Gastrocnemius medialis (tissue), 4 donors: ENCODE data around the gene TP53I13. TPM values are rescaled to one million over a fixed set of nuclear protein-coding genes. Genes with fewer than 3 reads are reported as not detected.

Source experiments
- ATAC-seq, 2 donors: fragments of 150-250 bp; one replicate each; pipeline ENCODE4 v1.9.1; 2016
- DNase-seq, 2 donors: peaks; one replicate each; pipeline ENCODE4 v3.0.0-alpha.2; 2019
- H3K27ac ChIP-seq, 4 donors: fragments of 200-600 bp; sonication (generic); 1 replicate in 1 of 4; 2 replicates in 3 of 4; pipeline ENCODE4 v1.5.1; 2016 to 2018; ENCODE audit warnings: mild to moderate bottlenecking in 2 of 4, moderate library complexity in 1 of 4
- H3K27me3 ChIP-seq, 3 donors: fragments of 200-600 bp; sonication (generic) in 2 of 3; 1 replicate in 1 of 3; 2 replicates in 2 of 3; pipeline versions ENCODE4 v1.5.1 to v1.6.0; 2016 to 2019; ENCODE audit warnings: mild to moderate bottlenecking in 1 of 3, moderate library complexity in 1 of 3
- H3K36me3 ChIP-seq, 2 donors: fragments of 200-600 bp; sonication (generic) in 1 of 2; one replicate each; pipeline ENCODE4 v1.5.1; 2017 to 2018
- H3K4me1 ChIP-seq, 2 donors: fragments of 200-600 bp; sonication (generic) in 1 of 2; one replicate each; pipeline ENCODE4 v1.5.1; 2016 to 2017; ENCODE audit warnings: mild to moderate bottlenecking in 2 of 2
- H3K4me3 ChIP-seq, 4 donors: fragments of 200-600 bp; sonication (generic) in 3 of 4; 1 replicate in 1 of 4; 2 replicates in 3 of 4; pipeline ENCODE4 v1.5.1; 2016 to 2019; ENCODE audit warnings: mild to moderate bottlenecking in 2 of 4
- H3K9me3 ChIP-seq, 3 donors: fragments of 200-600 bp; sonication (generic) in 2 of 3; 1 replicate in 1 of 3; 2 replicates in 2 of 3; pipeline ENCODE4 v1.5.1; 2016 to 2019
- POLR2A ChIP-seq, 2 donors: fragments of 450-650 bp; IDR thresholded peaks; one replicate each; pipeline ENCODE4 v1.6.1; 2017; ENCODE audit warnings: antibody characterized with exemption in 2 of 2, mild to moderate bottlenecking in 2 of 2, moderate library complexity in 2 of 2
- in situ Hi-C, 4 donors: fragments of 200-750 bp; cut with MboI; loops; one replicate each; pipeline versions ENCODE4 v1.15.0 to v1.8.0; 2017; ENCODE audit warnings: low sequenced_read_pairs in 4 of 4
- intact Hi-C: fragments of 100-400 bp; cut with DNase I; formaldehyde crosslinking; loops from one replicate; pipeline ENCODE4 v1.15.1; 2023; ENCODE audit warnings: low total_unique reads
- total RNA-seq, 4 donors: library from RNA; depleted of rRNA; stranded (reverse); fragments of >200 nt; gene quantifications; one replicate each; pipeline versions ENCODE4 v1.1.0 to v1.2.3, GENCODE V29; 2016
- TF ChIP-seq, protein P1 (sequence below), 5 experiments: fragments of 450-650 bp in 3 of 5; fragments of 200-600 bp in 2 of 5; sonication (generic) in 2 of 5; IDR thresholded peaks in 4 of 5; conservative IDR thresholded peaks in 1 of 5; 1 replicate in 4 of 5; 2 replicates in 1 of 5; pipeline ENCODE4 v1.5.1; 2016 to 2019; ENCODE audit warnings: antibody characterized with exemption in 5 of 5, mild to moderate bottlenecking in 3 of 5, moderate library complexity in 3 of 5

TP53I13 gene
- total RNA-seq, 4 donors from 2014 or later, result 31.0 to 50.2 (median 32.1) TPM

DNA sequence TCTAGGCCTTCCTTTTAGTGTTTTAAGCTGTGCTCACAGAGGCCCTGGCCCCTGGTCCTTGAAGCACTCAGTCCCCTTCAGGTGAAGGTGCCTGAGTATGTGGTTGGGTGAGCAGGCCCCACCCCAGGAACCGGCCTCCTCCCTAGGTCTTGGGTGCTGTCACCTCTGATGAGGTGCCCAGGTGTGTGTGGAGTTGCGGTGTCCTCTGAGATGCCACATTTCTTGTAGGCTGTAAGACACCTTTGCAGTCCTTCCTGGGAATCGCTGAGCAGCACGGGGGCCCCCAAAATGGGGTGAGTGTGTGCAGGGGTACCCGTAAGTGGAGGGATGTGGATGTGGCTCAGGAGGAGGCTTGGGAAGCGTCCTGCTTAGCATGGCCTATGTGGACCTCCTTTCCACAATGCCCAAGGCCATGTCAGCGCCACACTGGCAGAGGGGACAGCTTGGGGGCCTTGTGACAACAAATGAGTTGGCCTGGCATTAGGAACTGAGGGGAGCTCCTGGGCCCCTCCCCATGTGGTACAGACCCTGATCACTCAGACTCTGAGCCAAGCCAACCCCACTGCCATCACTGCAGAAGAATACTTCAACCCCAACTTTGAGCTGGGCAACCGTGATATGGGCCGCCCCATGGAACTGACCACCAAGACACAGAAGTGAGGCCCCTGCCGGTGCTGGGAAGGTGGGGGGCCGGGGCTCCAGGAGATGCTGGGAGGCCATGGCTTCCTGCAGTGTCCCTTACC, 43.0 kb downstream of the TP53I13 start:
- DNase-seq (no peak), ATAC-seq (no peak)
- in situ Hi-C loops (loop anchor here in 3 of 4 donors (25.0 kb wide), 2 partner anchors 301 to 326 kb away; partner anchors contain the start of genes EFCAB5 (in 2 of the 3) and SSH2 (in 2 of the 3)), intact Hi-C loops (loop anchor here (2.0 kb wide), 1 partner anchor 21 kb away; no protein-coding TSS in a partner anchor)
- Histone ChIP-seq H3K9me3 (no peaks in the 10 kb centered on the region), H3K4me3 (no peak overlapping the region), H3K4me1 (peaks cover 29 to 37% of the 10 kb centered on the region in 2 donors), H3K36me3 (peaks cover 0 to 4% of the 10 kb centered on the region in 2 donors), H3K27ac (no peak overlapping the region), H3K27me3 (no peaks in the 10 kb centered on the region)
- no peak for TF ChIP-seq POLR2A (IDR thresholded peaks at IDR 0.05)
- TF ChIP-seq, protein P1, sequence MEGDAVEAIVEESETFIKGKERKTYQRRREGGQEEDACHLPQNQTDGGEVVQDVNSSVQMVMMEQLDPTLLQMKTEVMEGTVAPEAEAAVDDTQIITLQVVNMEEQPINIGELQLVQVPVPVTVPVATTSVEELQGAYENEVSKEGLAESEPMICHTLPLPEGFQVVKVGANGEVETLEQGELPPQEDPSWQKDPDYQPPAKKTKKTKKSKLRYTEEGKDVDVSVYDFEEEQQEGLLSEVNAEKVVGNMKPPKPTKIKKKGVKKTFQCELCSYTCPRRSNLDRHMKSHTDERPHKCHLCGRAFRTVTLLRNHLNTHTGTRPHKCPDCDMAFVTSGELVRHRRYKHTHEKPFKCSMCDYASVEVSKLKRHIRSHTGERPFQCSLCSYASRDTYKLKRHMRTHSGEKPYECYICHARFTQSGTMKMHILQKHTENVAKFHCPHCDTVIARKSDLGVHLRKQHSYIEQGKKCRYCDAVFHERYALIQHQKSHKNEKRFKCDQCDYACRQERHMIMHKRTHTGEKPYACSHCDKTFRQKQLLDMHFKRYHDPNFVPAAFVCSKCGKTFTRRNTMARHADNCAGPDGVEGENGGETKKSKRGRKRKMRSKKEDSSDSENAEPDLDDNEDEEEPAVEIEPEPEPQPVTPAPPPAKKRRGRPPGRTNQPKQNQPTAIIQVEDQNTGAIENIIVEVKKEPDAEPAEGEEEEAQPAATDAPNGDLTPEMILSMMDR (IDR thresholded peaks at IDR 0.05 in 4 of 5, conservative IDR thresholded peaks at IDR 0.05 in 1 of 5), result no peak

DNA sequence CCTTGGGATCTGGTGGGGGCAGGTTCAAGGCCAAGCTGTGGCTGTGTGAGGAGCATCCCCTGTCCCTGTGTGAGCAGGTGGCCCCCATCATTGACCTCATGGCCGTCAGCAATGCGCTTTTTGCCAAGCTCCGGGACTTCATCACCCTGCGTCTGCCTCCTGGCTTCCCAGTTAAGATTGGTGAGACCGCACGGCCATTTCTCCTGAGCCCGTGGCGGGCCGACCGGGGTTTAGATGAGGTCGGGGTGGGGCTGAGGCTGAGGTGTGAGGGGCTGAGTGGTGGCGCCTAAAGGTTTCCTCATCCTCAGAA, 43.5 kb downstream of the TP53I13 start:
- peaks cover 0 to 4% of the 10 kb centered on the region in 2 donors for H3K36me3 ChIP-seq
- H3K4me1 ChIP-seq, result peaks cover 34 to 42% of the 10 kb centered on the region in 2 donors
- H3K9me3 ChIP-seq, result no peaks in the 10 kb centered on the region
- intact Hi-C loops (loop anchor here (2.0 kb wide), 1 partner anchor 21 kb away; no protein-coding TSS in a partner anchor), in situ Hi-C loops (loop anchor here in 3 of 4 donors (25.0 kb wide), 2 partner anchors 300 to 325 kb away; partner anchors contain the start of genes EFCAB5 (in 2 of the 3) and SSH2 (in 2 of the 3))
- DNase-seq (no peak), ATAC-seq (no peak)
- TF ChIP-seq, protein P1 (IDR thresholded peaks at IDR 0.05 in 4 of 5, conservative IDR thresholded peaks at IDR 0.05 in 1 of 5), result no peak
- no peak for TF ChIP-seq POLR2A (IDR thresholded peaks at IDR 0.05)
- H3K27ac ChIP-seq, result no peak overlapping the region
- no peaks in the 10 kb centered on the region for H3K27me3 ChIP-seq
- no peak overlapping the region for H3K4me3 ChIP-seq

DNA sequence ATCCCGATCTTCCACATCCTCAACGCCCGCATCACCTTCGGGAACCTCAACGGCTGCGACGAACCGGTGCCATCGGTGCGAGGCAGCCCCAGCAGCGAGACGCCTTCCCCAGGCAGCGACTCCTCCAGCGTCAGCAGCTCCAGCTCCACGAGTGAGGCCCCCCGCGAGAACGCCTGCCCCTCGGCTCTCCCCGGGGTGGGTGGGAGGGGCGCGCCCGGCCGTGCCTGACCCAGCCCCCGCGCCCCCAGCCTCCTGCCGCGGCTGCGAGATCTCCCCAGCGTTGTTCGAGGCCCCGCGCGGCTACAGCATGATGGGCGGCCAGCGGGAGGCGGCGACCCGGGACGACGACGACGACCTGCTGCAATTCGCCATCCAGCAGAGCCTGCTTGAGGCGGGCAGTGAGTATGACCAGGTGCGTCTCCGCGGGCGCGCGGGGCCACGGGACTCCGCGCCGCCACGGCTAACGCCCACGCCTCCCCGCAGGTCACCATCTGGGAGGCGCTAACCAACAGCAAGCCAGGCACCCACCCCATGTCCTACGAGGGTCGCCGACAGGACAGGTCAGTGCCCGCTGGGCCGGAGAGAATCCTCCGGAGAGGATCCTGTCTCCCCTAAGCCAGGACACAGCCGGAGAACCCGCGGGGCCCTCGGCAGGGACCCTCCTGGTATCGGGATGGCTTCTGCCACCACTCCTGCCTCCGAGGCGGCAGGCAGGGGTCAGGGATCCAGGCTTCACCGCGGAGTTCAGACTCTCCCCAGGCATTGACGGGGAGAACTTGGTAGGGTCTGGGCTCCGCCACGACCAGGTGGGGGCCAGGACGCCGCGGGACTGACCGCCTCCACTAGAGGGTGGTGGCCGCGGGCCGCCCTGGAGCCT, 44.1 kb downstream of the TP53I13 start:
- Histone ChIP-seq H3K9me3 (no peaks in the 10 kb centered on the region), H3K27ac (peak overlapping the region; percentile 98 to 100 (median 99)), H3K4me1 (peaks cover 40 to 48% of the 10 kb centered on the region in 2 donors), H3K27me3 (no peaks in the 10 kb centered on the region), H3K4me3 (peak overlapping the region in 3 of 4 donors; percentile 20 to 54 (median 44)), H3K36me3 (peaks cover 0 to 4% of the 10 kb centered on the region in 2 donors)
- intact Hi-C loops (loop anchor here (1.0 to 2.0 kb wide), 2 partner anchors 22 to 32 kb away; no protein-coding TSS in a partner anchor), in situ Hi-C loops (loop anchor here in 3 of 4 donors (25.0 kb wide), 2 partner anchors 300 to 325 kb away; partner anchors contain the start of genes EFCAB5 (in 2 of the 3) and SSH2 (in 2 of the 3))
- ATAC-seq, result peak; percentile 1
- TF ChIP-seq, protein P1 (IDR thresholded peaks at IDR 0.05 in 4 of 5, conservative IDR thresholded peaks at IDR 0.05 in 1 of 5), result no peak
- no peak for TF ChIP-seq POLR2A (IDR thresholded peaks at IDR 0.05)
- DNase-seq, result peak in 1 of 2 donors; percentile 1

DNA sequence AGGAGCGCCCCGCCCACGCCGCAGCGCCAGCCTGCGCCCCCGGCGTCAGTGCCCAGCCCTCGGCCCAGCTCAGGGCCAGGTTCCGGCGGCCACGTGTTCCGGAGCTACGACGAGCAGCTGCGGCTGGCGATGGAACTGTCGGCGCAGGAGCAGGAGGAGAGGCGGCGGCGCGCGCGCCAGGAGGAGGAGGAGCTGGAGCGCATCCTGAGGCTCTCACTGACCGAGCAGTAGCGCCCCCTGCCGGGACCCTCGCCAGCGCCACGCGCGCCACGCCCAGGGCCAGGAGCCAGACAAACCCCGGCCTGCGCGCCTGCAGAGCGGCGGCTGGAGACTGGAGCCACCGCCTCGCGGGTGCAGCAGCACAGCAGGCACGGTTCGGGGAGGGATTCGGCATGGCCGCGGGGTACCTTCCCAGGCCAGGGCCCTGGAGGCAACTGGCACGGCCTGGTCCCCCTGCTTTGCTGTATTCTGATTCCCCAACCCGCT, 44.9 kb downstream of the TP53I13 start:
- Histone ChIP-seq H3K4me1 (peaks cover 47 to 56% of the 10 kb centered on the region in 2 donors), H3K9me3 (no peaks in the 10 kb centered on the region), H3K27me3 (no peaks in the 10 kb centered on the region), H3K36me3 (peaks cover 0 to 4% of the 10 kb centered on the region in 2 donors), H3K27ac (peak overlapping the region; percentile 98 to 100 (median 99)), H3K4me3 (peak overlapping the region; percentile 20 to 54 (median 41))
- in situ Hi-C loops (loop anchor here in 3 of 4 donors (25.0 kb wide), 2 partner anchors 299 to 324 kb away; partner anchors contain the start of genes EFCAB5 (in 2 of the 3) and SSH2 (in 2 of the 3)), intact Hi-C loops (loop anchor here (1.0 to 2.0 kb wide), 2 partner anchors 23 to 33 kb away; no protein-coding TSS in a partner anchor)
- ATAC-seq (peak; percentile 55 to 60), DNase-seq (peak; percentile 88 to 95)
- TF ChIP-seq POLR2A (IDR thresholded peaks at IDR 0.05), result peak; percentile 15 to 53
- TF ChIP-seq, protein P1 (IDR thresholded peaks at IDR 0.05 in 4 of 5, conservative IDR thresholded peaks at IDR 0.05 in 1 of 5), result peak; percentile 82 to 94 (median 87)
